ENCODE measurements around the gene SNHG17.
"Not testable (repeated sequence)": the region's sequence is repeated elsewhere in the genome, so short reads cannot be mapped to it uniquely, and the experiment has no call there.

The SNHG17 gene

DNA sequence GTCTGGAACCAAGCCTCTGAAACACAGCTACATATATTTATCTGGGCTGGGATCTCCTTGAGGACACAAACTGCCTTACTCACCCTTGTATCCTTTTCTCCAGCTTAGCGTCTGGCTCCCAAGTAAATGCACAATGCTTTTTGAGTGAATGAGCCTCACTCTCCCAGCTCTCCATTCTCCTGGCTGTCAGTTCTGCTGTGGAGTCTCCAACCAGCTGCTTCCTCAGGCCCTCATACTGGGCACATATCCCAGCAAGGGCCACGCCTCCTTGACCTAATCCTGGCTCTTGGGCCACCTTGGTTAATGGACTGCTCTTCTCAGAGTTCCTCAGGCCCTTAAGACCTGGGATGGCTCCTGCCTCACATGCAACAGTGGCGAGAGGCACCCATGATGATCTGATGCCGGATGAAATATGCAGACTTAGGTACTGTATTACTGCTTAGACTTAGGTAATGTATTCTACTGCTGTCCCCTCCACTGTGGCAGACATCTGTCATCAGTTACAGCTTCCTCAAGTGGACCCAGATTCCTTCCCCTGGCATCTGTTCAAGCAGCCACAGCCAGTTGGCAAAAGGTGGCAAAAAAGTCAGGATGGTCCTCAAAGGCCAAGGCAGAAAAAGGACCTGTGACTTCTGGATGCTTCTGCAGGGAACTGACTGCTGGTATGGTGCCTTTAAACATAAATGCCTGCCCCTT lies 16.5 kb downstream of the SNHG17 start:
- DNase-seq, result no peak

DNA sequence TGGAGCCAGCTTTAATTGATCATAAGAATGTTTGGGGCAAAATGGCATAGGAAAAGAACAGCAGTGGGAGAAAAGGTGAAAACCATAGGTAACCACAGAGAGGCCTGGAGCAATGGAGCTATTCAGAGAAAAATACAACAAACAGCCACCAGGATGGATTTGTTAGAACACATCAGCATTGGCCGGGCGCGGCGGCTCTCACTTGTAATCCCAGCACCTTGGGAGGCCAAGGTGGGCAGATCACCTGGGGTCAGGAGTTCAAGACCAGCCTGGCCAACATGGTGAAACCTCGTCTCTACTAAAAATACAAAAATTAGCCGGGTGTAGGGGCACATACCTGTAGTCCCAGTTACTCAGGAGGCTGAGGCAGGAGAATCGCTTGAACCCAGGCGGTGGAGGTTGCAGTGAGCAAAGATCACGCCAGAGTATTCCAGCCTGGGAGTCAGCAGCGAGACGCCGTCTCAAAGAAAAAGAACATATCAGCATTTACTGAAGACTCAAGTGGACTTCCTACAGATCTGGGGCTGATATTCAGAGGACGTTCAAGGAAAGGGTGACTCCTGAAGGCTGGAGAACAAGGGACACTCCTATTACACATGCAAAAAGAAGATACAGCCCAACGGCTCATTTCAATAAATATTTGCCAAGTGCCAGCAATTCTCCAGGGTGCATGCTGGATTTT lies 20.2 kb downstream of the SNHG17 start:
- no peak for DNase-seq

DNA sequence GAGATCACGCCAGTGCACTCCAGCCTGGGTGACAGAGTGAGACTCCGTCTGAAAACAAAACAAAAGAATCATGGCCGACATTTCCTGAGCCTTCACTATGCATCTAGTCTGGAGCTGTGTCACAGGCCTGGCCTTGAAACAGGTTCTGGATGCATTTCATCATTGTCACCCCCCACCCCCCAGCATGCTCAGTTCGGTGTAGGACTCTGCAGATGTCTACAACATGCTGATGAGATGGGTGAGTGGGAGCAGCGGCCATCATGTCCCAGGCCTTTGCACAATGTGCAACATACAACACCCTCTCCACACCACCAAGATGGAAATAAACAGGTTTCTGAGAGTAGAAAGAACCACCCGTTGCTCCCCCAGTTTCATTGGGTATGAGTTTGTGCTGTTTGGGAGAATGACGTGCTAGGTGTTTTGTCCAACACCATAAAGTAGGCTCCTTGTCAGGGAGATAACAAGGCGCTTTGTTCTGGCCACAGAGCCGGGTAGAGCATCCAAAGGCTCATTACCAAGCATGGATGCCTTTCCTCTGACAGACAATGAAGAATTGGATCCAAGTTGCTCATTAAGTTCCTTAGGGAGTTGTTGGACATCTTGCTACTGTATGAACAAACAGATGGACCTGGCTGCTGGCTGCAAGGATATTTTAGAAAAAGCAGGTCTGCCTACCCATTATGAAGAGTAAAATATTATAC lies 22.1 kb downstream of the SNHG17 start:
- DNase-seq, result no peak

DNA sequence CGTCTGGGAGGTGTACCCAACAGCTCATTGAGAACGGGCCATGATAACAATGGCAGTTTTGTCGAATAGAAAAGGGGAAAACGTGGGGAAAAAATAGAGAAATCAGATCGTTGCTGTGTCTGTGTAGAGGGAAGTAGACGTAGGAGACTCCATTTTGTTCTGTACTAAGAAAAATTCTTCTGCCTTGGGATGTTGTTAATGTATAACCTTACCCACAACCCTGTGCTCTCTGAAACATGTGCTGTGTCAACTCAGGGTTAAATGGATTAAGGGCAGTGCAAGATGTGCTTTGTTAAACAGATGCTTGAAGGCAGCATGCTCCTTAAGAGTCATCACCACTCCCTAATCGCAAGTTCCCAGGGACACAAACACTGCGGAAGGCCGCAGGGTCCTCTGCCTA lies 27.3 kb downstream of the SNHG17 start:
- not testable (repeated sequence) for DNase-seq

DNA sequence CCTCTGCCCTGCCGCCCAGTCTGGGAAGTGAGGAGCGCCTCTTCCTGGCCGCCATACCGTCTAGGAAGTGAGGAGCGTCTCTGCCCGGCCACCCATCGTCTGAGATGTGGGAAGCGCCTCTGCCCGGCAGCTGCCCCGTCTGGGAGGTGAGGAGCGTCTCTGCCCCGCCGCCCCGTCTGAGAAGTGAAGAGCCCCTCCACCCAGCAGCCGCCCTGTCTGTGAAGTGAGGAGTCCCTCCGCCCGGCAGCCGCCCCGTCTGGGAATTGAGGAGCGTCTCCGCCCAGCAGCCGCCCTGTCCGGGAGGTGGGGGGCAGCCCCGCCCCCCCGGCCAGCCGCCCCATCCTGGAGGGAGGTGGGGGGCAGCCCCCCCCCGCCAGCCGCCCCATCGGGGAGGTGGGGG lies 27.8 kb downstream of the SNHG17 start:
- DNase-seq, result no peak

DNA sequence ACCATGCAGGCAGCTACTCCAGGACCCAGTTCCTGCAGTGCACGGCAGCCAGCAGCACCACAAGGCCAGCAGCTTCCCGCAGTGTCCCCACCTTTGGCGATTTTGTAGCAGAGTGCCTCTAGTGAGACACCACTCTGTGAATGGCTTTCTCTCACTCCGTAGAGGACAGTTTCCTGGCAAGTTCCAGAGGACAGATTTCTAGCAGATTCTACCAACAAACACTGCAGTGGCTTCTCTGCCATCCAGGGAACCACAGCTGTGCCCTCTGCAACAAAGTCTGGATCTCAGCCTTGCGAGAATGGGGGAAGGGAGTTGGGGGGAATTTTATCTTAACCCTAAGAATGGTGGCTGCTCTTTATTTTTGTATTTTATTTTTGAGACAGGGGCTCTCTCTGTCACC lies 28.7 kb downstream of the SNHG17 start:
- no peak for DNase-seq

DNA sequence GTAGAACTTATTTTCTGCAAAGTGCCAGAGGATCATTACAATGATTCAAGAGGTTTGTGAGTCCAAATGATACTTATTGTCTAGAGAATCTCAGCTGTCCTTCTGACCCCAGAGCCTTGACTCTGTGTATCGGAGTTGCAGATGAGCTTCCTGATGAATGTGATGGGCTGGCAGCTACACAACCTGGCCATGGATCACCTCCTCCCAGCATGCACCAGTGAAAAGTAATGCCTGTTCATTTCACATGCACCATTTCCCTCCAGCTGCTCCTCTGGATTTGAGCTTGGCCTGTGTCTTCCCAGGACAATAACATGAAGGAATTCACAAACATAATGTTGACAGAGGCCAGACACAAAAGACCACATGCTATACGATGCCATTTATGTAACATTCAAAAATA lies 30.0 kb downstream of the SNHG17 start:
- no peak for DNase-seq

DNA sequence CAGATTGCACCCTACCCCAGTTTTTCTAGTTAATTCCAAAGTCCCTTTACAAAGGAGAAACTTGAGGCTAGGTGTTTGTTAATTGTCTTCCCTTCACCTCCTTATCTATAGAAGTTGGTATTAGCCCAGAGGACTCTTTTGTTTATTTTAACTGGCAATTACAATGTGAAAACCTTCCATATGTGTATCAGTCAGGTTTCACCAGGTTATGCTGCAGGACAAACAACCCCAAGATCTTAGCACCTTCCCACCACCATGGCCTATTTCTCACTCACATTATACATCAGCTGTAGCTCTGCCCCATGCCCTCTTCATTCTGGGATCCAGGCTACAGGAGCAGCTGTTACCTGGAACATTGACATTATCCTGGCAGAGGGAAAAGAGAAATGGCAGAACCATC lies 31.1 kb downstream of the SNHG17 start:
- no peak for DNase-seq

DNA sequence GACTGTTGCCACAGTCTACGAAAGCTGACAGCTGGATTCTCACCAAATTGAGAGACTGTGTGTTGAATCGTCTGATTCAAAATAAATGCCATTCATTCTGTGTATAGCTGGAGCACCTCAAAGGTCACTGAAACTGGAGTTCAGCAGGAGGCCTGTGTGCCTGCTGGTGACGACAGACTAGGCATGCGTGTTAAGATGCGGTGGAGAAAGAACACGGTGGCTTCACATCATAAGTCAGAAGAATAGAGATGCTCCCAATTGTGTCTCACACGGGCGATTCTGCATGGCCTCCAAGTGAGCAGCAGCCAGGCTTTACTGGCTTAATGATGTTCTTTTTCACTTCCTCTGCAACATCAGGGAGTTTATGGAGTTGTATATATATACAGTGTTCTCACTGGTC lies 32.3 kb downstream of the SNHG17 start:
- no peak for DNase-seq

DNA sequence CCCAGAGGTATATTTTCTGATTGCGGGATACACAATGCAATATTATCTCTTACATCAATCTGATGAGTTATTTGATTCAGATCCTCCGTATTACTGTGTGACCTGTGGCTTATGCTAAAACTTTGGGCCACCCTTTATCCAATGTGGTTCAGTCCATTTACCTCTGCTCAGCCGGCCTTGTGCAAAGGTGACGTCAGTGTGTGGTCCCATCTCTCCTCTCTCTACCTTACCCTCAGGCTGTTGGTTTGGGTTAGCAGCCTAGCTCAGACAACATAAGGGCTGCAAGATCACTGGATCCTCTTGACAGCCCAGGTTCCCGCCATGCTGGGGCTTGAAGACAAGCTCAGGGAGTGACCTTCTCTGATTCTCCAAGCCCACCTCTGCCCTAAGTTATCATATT lies 33.0 kb downstream of the SNHG17 start:
- DNase-seq, result no peak

DNA sequence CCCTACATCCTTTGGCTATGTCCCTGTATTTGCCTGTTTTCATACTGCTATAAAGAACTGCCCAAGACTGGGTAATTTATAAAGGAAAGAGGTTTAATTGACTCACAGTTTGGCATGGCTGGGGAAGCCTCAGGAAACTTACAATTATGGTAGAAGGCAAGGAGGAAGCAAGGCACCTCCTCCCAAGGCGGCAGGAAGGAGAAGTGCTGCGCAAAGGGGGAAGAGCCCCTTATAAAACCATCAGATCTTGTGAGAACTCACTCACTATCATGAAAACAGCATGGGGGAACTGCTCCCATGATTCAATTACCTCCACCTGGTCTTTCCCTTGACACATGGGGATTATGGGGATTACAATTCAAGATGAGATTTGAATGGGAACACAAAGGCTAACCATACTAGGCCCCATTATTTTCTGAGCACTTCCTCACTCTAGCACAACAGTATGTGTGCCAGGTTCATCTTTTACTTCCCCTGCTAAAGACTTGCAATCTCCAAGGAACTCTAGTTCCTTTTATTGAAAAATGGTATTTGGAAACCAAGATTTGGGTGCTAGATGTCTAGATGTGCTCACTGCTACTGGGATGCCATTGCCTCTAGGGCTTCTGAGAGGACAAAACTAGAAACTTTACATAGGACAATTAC lies 39.3 kb downstream of the SNHG17 start:
- DNase-seq, result peak; percentile 48 to 59 (median 55)

DNA sequence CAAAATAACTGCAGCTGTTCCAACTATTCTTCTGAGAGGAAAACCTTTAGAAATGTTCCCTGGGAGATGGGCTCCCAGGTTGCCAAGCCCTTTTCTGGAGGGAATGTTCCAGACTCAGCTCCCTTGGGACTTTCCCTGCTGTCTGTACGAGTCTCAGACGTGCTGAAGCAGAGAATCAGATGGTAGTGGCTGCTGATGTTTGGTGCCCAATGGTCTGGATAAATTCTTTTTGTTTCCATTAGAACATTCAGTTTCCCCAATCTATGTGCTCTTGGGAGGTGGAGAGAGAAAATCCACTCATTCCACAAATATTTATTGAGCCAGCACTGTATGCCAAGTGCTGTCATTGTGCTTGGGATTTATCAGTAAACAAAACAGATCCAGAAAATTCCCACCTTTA lies 40.0 kb downstream of the SNHG17 start:
- no peak for DNase-seq

DNA sequence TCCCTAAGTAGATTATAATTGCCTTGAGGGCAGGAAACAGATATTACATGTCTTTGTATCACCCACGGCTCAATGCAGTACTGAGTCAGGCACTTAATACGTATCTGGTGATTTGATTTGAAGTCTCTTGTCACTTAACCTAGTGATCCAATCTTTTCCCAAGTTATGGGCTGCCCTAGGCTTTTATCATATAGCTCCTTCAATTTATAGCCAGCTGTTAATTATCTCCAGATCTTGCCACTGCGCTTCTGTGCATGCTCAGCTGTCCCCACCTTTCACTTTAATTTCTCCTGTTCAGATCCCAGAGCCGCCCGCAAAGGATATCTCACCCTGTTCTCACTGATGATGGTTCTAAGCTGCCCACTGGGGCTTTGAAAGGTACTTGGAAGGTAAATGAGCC lies 41.9 kb downstream of the SNHG17 start:
- DNase-seq, result no peak

DNA sequence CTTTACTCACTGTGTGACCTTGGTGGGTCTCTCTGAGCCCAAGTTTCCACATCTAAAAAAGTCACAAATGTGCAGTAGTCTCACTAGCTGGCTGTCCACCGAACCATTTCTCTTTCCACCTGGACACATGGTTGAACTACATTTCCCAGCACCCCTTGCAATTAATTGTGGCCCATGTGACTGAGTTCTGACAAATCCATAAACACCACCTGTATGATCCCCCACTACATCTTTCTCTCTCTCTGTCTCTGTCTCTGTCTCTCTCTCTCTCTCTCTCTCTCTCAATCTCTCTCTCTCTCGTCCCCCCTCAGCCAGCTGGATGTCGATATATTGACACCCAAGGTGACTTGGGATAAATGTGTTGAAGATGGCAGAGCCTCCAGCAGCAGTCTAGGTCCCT lies 42.8 kb downstream of the SNHG17 start:
- no peak for DNase-seq

DNA sequence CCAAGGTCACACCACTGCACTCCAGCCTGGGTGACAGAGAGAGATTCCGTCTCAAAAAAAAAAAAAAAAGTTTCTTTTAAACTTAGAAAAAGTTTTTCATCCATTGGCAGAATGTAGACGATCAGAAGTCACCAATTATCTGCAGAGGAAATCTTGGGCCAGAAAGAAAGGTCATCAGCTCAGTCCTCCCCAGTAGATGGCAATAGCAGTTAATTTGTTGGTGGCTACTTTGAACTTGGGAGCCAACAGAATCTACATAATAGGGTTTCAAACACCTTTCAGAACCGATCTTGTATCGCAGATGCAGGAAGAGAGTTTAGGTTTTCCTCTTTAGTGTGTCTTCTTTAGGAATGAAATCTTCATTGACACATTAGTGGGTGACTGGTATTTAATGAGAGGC lies 47.2 kb downstream of the SNHG17 start:
- DNase-seq, result peak in 2 of 3 donors; percentile 16 to 23

DNA sequence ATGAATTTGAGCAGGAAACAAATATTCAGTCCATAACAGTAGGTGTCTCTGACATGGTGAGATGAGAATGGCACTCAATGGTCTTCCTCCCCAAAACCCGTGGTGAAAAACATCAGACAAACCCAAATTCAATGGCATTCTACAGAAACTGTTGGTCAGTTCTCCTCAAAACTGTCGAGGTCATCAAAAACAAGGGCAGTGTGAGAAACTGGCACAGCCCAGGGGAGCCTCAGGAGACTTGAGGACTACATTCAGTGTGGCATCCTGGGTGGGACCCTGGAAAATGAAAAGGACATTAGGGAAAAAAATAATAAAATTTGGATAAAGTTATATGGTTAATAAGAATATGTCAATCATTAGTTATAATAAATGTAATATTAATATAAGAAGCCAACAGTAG lies 48.3 kb downstream of the SNHG17 start:
- no peak for DNase-seq

DNA sequence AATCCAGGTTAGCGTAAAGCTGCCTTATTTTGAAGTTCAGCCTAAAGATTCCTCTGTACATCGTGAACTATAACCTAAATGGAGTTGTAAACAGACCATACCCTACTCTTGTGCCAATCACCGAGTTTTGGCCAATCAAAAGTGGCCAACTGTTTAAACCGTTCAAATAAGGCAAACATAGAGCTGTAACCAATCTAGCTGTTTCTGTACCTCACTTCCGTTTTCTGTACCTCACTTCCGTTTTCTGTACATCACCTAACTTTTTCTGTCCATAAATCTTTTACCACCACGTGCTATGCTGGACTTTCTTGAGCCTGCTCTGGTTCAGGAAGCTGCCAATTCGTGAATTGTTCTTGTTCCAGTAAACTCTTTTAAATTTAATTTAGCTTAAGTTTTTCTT lies 49.1 kb downstream of the SNHG17 start:
- DNase-seq, result peak; percentile 58 to 75 (median 62)

DNA sequence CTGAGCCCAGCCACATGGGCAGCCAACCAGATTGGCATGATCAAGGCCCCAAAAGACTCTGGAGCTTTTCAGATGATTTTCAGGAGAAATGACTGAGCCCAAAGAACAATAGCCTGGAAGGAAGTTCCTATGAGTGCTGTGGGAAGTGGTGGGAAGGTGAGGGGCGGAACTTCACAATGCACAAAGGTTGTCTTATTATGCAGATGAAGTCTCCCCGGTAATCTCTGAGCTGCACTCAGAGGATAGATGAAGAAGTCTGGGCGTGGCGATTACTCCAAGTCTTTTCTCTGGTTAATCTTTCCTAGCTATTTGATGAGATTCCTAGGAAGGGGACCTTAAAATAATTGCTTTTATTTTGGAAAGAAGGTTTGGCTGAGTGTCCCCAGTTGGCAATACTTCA lies 52.0 kb downstream of the SNHG17 start:
- DNase-seq, result no peak

DNA sequence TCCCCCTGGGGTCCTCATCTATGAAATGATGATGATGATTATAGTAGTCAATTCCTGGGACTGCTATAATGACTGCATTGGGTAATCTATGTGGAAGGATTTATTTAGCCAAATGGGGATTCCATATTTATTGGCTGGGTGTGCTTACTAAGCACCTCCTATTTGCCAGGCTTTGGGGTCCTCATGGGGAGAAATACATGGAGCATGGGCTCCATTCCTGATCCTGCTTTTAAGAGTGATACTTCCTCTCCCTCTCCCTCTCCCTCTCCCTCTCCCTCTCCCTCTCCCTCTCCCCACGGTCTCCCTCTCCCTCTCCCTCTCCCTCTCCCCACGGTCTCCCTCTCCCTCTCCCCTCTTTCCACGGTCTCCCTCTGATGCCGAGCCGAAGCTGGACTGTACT lies 57.3 kb downstream of the SNHG17 start:
- DNase-seq, result not testable (repeated sequence)

DNA sequence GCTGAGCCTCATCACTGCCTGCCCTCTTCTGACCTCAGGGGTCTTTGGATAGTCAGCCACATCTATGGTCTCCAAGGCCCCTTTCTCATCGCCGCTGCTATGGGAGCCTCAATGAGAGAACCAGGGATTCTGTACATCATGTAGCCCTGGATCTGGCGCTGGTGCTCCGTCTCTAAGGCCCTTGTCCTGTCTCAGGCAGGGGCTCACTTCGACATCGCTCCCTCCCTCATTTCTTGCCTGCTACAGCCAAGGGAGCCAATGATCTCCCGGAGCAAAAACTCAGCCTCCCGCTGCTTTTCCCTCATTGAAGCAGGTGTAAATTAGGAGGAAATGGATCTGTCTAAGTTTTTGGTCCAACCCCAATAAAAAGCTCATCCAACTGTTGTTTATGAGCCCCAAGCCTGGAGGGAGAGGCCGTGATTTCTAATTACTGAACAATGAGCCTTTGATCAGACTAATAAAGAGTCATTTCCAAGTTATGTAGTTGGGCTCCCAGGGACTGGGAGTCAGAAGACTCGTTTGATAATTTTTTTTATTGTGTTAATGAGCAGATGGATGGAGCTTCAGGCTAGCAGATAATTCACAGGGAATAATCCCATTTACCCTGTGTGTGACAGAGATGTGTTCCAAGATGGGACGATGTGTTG lies 58.0 kb downstream of the SNHG17 start:
- DNase-seq, result no peak

DNA sequence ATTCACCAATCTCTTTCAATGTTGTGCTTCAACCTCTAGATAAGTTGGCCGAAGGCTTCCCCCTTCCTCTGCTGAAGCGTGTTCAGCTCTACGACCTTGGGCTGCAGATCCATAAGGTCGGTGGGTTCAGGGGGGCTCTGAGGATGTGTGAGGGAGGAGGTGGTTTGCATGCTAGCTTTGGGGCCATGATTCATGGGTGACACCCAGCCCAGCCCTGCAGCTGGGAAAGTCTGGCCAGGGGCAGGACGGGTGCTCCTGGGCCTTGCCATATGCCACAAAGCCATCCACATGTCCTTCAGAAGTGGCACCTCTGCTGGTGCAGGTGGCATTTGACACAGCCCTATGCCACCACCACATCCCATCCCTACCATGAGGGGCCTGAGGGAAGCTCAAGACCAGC lies 61.2 kb downstream of the SNHG17 start:
- no peak for DNase-seq

DNA sequence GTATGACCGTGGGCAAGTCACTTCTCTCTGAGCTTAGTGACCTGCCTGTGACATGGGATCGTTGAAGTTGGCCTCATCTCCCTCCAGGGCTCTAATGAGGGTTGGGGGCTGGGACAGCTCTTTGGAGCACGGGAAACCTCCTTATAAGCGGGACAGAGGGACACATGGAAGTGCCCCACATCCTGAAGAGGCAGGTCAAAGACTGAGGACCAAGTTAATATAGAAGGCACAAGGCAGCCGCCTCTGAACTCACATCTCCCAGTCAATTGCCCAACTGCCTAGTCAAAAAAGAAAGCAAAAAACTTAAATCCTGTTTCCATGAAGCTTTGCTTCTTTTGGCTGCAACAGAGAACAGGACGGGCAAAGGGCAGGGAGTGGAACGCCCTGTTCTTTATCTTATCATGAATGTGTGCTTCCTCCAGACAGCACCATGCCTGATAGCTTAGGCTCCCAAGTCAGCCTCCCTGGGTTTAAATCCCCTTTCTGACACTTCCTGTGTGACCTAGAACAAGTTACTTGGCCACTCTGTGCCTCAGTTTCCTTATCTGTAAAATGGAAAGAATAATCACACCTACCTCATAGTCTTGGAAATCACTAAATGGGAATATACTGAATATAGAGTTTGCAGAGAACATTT lies 61.8 kb downstream of the SNHG17 start:
- DNase-seq, result no peak

DNA sequence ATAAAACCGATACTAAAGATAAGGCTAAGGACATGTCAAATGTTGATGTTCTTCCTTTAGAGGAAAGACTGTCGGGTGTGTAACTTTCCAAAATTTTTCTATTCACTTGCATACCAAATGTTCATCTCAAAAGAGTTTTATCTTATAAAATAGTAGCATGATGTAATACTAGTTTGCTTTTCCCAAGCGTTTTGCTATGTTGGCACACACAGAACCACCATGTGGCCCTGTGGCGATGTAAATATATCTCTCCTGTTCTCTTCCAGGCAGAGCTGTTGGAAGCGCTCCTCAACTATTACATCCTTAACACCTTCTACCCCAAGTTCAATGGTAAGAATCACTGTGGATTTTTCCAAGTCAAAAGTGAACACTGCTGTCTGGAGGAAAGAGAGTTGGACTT lies 62.3 kb downstream of the SNHG17 start:
- DNase-seq, result no peak

All from suppressor macrophage treated with lipopolysaccharide for 1 hour (primary cell).